Heart left ventricle (tissue), 16 donors: ENCODE results near the gene LSAMP. TPM values are rescaled to one million over a fixed set of nuclear protein-coding genes. Genes with fewer than 3 reads are reported as not detected.

Experiments
- ATAC-seq, 4 donors: fragments of 200-7000 bp; cut with Tn5 transposase; one replicate each; pipeline ENCODE4 v1.9.1; 2020 to 2022; ENCODE audit warnings: moderate library complexity in 4 of 4, mild to moderate bottlenecking in 3 of 4, moderate number of reproducible peaks in 1 of 4
- DNase-seq, 5 donors: peaks; one replicate each; pipeline ENCODE4 v3.0.0-alpha.2; 2020
- H3K27ac ChIP-seq, 12 donors: fragments of 200-600 bp; sonication (generic) in 4 of 12; one replicate each; pipeline versions ENCODE4 v1.5.0 to v1.8.0; 2016 to 2022; ENCODE audit warnings: mild to moderate bottlenecking in 2 of 12
- H3K27me3 ChIP-seq, 9 donors: fragments of 200-600 bp; sonication (generic) in 2 of 9; one replicate each; pipeline versions ENCODE4 v1.5.1 to v1.8.0; 2016 to 2022; ENCODE audit warnings: mild to moderate bottlenecking in 3 of 9
- H3K36me3 ChIP-seq, 9 donors: fragments of 200-600 bp; sonication (generic) in 2 of 9; one replicate each; pipeline versions ENCODE4 v1.5.0 to v1.8.0; 2018 to 2022; ENCODE audit warnings: mild to moderate bottlenecking in 2 of 9
- H3K4me1 ChIP-seq, 12 donors: fragments of 200-600 bp; sonication (generic) in 4 of 12; one replicate each; pipeline versions ENCODE4 v1.5.0 to v1.8.0; 2016 to 2022; ENCODE audit warnings: mild to moderate bottlenecking in 3 of 12
- H3K4me3 ChIP-seq, 12 donors: fragments of 200-600 bp; sonication (generic) in 4 of 12; one replicate each; pipeline versions ENCODE4 v1.5.0 to v1.8.0; 2017 to 2022; ENCODE audit warnings: mild to moderate bottlenecking in 9 of 12, moderate library complexity in 4 of 12
- H3K9me3 ChIP-seq, 12 donors: fragments of 200-600 bp; sonication (generic) in 4 of 12; one replicate each; pipeline versions ENCODE4 v1.5.0 to v1.8.0; 2016 to 2022; ENCODE audit warnings: mild to moderate bottlenecking in 1 of 12
- POLR2A ChIP-seq, 2 donors: fragments of 450-650 bp; IDR thresholded peaks; one replicate each; pipeline ENCODE4 v1.6.1; 2017; ENCODE audit warnings: antibody characterized with exemption in 2 of 2, mild to moderate bottlenecking in 2 of 2, moderate library complexity in 2 of 2
- WGBS, 4 donors: extraction: QIAGEN DNeasy Blood & Tissue Kit in 2 of 4; methylation state at CpG; one replicate each; pipeline versions ENCODE4 v1.1.5 to v1.1.7; 2013 to 2018; 5-methylcytosine and 5-hydroxymethylcytosine counted together
- intact Hi-C, 10 donors: fragments of 100-400 bp; cut with DNase I; formaldehyde crosslinking; loops; one replicate each; pipeline versions ENCODE4 v1.11.1 to v1.14.2; 2022
- polyA plus RNA-seq, 2 donors: library from polyadenylated mRNA; stranded (reverse); fragments of 200-250 nt; gene quantifications; one replicate each; pipeline ENCODE4 v1.2.3, GENCODE V29; 2013
- total RNA-seq, 9 donors: library from RNA; depleted of rRNA in 2 of 9; stranded (reverse); fragments of >200 nt in 2 of 9; fragmentation: NEBNext Ultra II Directional in 3 of 9; extraction: Animal tissue kit (Norgen Biotek cat#: 25700) in 3 of 9; gene quantifications; one replicate each; pipeline versions ENCODE4 v1.1.0 to v1.2.4, GENCODE V29; 2016 to 2023
- TF ChIP-seq, protein P1 (sequence below), 12 donors: fragments of 200-600 bp; sonication (generic) in 4 of 12; IDR thresholded peaks; one replicate each; pipeline versions ENCODE4 v1.5.0 to v1.8.0; 2018 to 2022; ENCODE audit warnings: antibody characterized with exemption in 12 of 12, mild to moderate bottlenecking in 5 of 12
- donor health status: ischemic (EF 13 %, LVEDD 7.1; RV severe dilation, severe dysfunction).
- donor health status: healthy with polysubstance abuse.
- donor health status: DM: no; HTN: yes; CAD: no.
- donor health status: DM: no; HTN: no; CAD: no.
- donor health status: ischemic (EF 25% LVEDD 6.9; RV normal size, moderate dysfunction).
- donor health status: ischemic (EF 25% LVEDD 5.7; RV mildly dilated, moderate dysfunction).
- donor health status: healthy.
- donor health status: DM: yes; HTN: yes; CAD: no.
- donor health status: ischemic (EF 35%, LVEDD 5.7; RV mildly dilated, moderate dysfunction).
- donor health status: nonischemic (EF 11% LVEDD 7.7; RV severe dilation, severe dysfunction).
- donor health status: DM: yes; HTN: yes; CAD: no.
- donor health status: PGD.
- donor health status: ischemic (EF 29% LVEDD 5.4; RV normal size, mild dysfunction).
- donor health status: nonischemic (EF 23%, LVEDD 6.1; RV moderate dilation, normal function).

The LSAMP gene
- total and polyA plus RNA-seq, 11 donors = 1.6 to 52.3 (median 7.2) TPM

DNA sequence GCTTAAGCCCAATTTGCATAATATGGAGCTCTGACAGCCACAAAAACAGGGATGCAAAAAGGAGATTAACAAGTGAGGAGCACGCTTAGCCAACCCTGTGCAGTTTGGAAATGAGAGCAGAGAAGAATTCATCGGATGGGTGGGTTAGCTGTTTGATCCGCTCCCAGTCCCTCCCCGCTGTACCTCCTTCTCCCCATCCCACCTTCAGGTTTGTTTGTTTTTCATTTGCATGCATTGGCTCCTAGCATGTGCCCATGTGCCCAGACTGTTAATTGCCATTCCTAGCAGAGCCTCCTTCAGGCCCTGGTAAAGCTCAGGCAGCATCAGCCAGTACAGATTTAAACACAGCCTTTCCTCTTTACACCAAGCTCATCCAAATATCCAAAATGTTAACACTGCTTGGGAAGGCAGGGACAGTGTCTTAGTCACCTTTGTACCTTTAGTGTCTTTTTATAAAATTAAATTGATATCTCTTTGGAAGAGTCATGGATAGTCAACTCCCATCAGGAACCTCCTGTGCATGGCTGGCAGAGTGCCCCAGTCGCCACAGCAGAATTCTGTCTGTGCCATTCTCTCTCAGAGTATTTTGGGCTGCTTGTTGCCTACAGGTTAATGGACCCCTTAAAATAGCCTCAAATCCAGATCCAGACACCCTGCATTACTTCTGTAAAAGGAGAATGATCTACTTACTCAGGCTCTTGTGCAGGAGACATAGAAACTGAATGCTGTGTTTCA is 244.2 kb downstream of the LSAMP start:
- Histone ChIP-seq H3K9me3 (peaks cover 0 to 2% (median 0%) of the 10 kb centered on the region in 12 donors), H3K36me3 (no peaks in the 10 kb centered on the region), H3K27me3 (no peaks in the 10 kb centered on the region), H3K4me3 (no peak overlapping the region), H3K27ac (no peak overlapping the region), H3K4me1 (no peaks in the 10 kb centered on the region)
- 69 to 74% (median 70%) methylated on average over 5 of the region's 5 CpGs for WGBS, 4 donors
- no peak for ATAC-seq
- TF ChIP-seq POLR2A (IDR thresholded peaks at IDR 0.05) = no peak
- TF ChIP-seq, protein P1, sequence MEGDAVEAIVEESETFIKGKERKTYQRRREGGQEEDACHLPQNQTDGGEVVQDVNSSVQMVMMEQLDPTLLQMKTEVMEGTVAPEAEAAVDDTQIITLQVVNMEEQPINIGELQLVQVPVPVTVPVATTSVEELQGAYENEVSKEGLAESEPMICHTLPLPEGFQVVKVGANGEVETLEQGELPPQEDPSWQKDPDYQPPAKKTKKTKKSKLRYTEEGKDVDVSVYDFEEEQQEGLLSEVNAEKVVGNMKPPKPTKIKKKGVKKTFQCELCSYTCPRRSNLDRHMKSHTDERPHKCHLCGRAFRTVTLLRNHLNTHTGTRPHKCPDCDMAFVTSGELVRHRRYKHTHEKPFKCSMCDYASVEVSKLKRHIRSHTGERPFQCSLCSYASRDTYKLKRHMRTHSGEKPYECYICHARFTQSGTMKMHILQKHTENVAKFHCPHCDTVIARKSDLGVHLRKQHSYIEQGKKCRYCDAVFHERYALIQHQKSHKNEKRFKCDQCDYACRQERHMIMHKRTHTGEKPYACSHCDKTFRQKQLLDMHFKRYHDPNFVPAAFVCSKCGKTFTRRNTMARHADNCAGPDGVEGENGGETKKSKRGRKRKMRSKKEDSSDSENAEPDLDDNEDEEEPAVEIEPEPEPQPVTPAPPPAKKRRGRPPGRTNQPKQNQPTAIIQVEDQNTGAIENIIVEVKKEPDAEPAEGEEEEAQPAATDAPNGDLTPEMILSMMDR (IDR thresholded peaks at IDR 0.05) = no peak
- peak in 1 of 5 donors; percentile 12 for DNase-seq
- intact Hi-C loops = no loop called here

GRCh38 chr3:116199063-116199462 is 246.2 kb downstream of the LSAMP start:
- H3K4me3 ChIP-seq = no peak overlapping the region
- no peaks in the 10 kb centered on the region for H3K36me3 ChIP-seq
- ATAC-seq = no peak
- WGBS, 4 donors = 92 to 95% (median 93%) methylated on average over 2 of the region's 2 CpGs
- peaks cover 0 to 2% (median 0%) of the 10 kb centered on the region in 12 donors for H3K9me3 ChIP-seq
- TF ChIP-seq, protein P1 (IDR thresholded peaks at IDR 0.05) = no peak
- no peak for TF ChIP-seq POLR2A (IDR thresholded peaks at IDR 0.05)
- H3K27ac ChIP-seq = no peak overlapping the region
- no peaks in the 10 kb centered on the region for H3K27me3 ChIP-seq
- intact Hi-C loops = no loop called here
- no peaks in the 10 kb centered on the region for H3K4me1 ChIP-seq
- DNase-seq = no peak

DNA sequence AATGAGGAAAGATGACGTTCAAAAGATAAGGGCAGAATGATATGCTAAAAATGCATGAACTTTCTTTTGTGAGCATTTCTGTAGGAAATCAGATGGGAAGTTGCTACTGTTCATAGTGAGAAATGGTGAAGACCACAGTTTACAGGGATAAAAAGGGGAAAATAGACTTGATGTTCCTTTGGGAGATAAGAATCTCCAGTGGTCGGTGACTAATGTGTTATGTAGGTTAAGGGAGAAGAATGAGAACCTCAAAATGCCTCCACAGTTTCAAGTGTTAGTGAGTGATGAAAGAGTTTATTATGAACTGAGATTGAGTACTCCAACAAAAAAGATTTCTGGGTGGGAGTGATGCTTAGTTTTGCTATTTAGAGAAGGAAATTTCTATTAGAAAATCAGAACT is 247.2 kb downstream of the LSAMP start:
- no peak for DNase-seq
- Histone ChIP-seq H3K27me3 (no peaks in the 10 kb centered on the region), H3K9me3 (no peaks in the 10 kb centered on the region), H3K27ac (no peak overlapping the region), H3K36me3 (no peaks in the 10 kb centered on the region), H3K4me1 (no peaks in the 10 kb centered on the region), H3K4me3 (no peak overlapping the region)
- no peak for ATAC-seq
- intact Hi-C loops = no loop called here
- TF ChIP-seq, protein P1 (IDR thresholded peaks at IDR 0.05) = no peak
- 43 to 63% (median 50%) methylated on average over 2 of the region's 2 CpGs for WGBS, 4 donors

- Histone ChIP-seq H3K36me3 (no peaks in the 10 kb centered on the region), H3K4me3 (no peak overlapping the region), H3K9me3 (peaks cover 0 to 7% (median 0%) of the 10 kb centered on the region in 12 donors), H3K4me1 (no peaks in the 10 kb centered on the region), H3K27me3 (no peaks in the 10 kb centered on the region), H3K27ac (no peak overlapping the region)
- WGBS, 4 donors = 74 to 88% (median 84%) methylated on average over 1 of the region's 1 CpG
- DNase-seq (no peak), ATAC-seq (no peak)
- TF ChIP-seq POLR2A (IDR thresholded peaks at IDR 0.05) = no peak
- TF ChIP-seq, protein P1 (IDR thresholded peaks at IDR 0.05) = no peak
- intact Hi-C loops = no loop called here
These were observed 252.8 kb downstream of the LSAMP start for GRCh38 chr3:116192464-116192863.
